Gastroesophageal sphincter (tissue), 3 donors: ENCODE measurements around the gene HDAC2.

Experiments used
- CTCF ChIP-seq, 4 experiments: fragments of 200-600 bp in 2 of 4; fragments of 450-650 bp in 2 of 4; sonication (generic) in 1 of 4; IDR thresholded peaks; one replicate each; pipeline ENCODE4 v1.5.1; 2017 to 2019; ENCODE audit warnings: antibody characterized with exemption in 4 of 4, mild to moderate bottlenecking in 2 of 4, moderate library complexity in 2 of 4
- POLR2A ChIP-seq, 2 donors: fragments of 450-650 bp; IDR thresholded peaks; one replicate each; pipeline ENCODE4 v1.6.1; 2017; ENCODE audit warnings: antibody characterized with exemption in 2 of 2, mild to moderate bottlenecking in 2 of 2, moderate library complexity in 1 of 2
- POLR2AphosphoS5 ChIP-seq: sonication (generic); formaldehyde crosslinking; IDR thresholded peaks from one replicate; pipeline ENCODE4 v1.6.1; 2017; ENCODE audit warnings: antibody characterized with exemption

GRCh38 chr6:113888956-113889630 is 81.9 kb downstream of the HDAC2 start:
- TF ChIP-seq CTCF (IDR thresholded peaks at IDR 0.05): no peak
- TF ChIP-seq POLR2AphosphoS5: no peak
- no peak for TF ChIP-seq POLR2A (IDR thresholded peaks at IDR 0.05)
